Vagina (tissue), 2 donors: Measurements from ENCODE around the gene TMEM154. TPM values are rescaled to one million over a fixed set of nuclear protein-coding genes. Genes with fewer than 3 reads are reported as not detected.

Source experiments
- DNase-seq, 2 donors: peaks; one replicate each; pipeline ENCODE4 v3.0.0-alpha.2; 2017; ENCODE audit errors: extremely low spot score in 2 of 2
- H3K27ac ChIP-seq: fragments of 200-600 bp; sonication (generic); one replicate; pipeline ENCODE4 v1.5.1; 2019
- H3K27me3 ChIP-seq: fragments of 200-600 bp; sonication (generic); one replicate; pipeline ENCODE4 v1.5.1; 2019
- H3K36me3 ChIP-seq, 2 donors: fragments of 200-600 bp; sonication (generic); one replicate each; pipeline ENCODE4 v1.5.1; 2017 to 2019
- H3K4me1 ChIP-seq: fragments of 200-600 bp; sonication (generic); one replicate; pipeline ENCODE4 v1.5.1; 2019
- H3K4me3 ChIP-seq, 2 donors: fragments of 200-600 bp; sonication (generic); 1 replicate in 1 of 2; 2 replicates in 1 of 2; pipeline ENCODE4 v1.5.1; 2016 to 2019
- H3K9me3 ChIP-seq: fragments of 200-600 bp; sonication (generic); one replicate; pipeline ENCODE4 v1.5.1; 2019
- CTCF ChIP-seq, 3 experiments: fragments of 450-650 bp in 2 of 3; fragments of 200-600 bp in 1 of 3; sonication (generic) in 1 of 3; IDR thresholded peaks; one replicate each; pipeline ENCODE4 v1.5.1; 2017 to 2019; ENCODE audit warnings: antibody characterized with exemption in 3 of 3, mild to moderate bottlenecking in 2 of 3, moderate library complexity in 2 of 3
- POLR2A ChIP-seq, 2 donors: fragments of 450-650 bp; IDR thresholded peaks; one replicate each; pipeline ENCODE4 v1.6.1; 2017; ENCODE audit warnings: antibody characterized with exemption in 2 of 2, mild to moderate bottlenecking in 2 of 2, moderate library complexity in 2 of 2
- POLR2AphosphoS5 ChIP-seq, 2 donors: sonication (generic); formaldehyde crosslinking; IDR thresholded peaks; one replicate each; pipeline ENCODE4 v1.9.0; 2017; ENCODE audit warnings: antibody characterized with exemption in 2 of 2, mild to moderate bottlenecking in 2 of 2, low read depth in 1 of 2; ENCODE audit not compliant: insufficient read depth in 1 of 2
- intact Hi-C: fragments of 100-400 bp; cut with DNase I; formaldehyde crosslinking; loops from one replicate; pipeline ENCODE4 v1.15.1; 2023
- total RNA-seq: library from RNA; depleted of rRNA; stranded (reverse); fragments of >200 nt; gene quantifications from one replicate; pipeline ENCODE4 v1.2.3, GENCODE V29; 2016

Gene TMEM154
- total RNA-seq, 1 donor from 2014 or later = 33.1 TPM

DNA sequence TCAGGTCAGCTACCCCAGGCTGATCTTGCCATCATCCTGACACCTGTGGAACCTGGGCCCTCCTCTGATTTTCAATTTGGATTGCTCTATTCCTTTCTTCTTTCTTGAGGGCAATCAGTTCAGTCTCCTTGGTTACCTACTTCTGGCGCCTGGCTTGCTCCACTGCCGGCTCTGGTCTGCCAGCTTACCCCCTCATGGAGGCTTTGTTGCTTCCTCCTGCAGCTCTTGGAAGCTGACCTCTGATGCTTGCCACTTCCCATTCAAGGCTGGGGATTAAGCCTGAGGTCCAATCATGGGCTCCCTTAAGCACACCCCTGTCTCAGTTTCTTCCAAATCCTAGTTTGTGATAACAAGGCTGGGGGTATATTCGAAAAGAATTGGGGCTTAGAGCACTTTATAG, 5.4 kb downstream of the TMEM154 start:
- TF ChIP-seq POLR2AphosphoS5 (IDR thresholded peaks at IDR 0.05; ENCODE audit: insufficient read depth in 1 of 2, low read depth in 1 of 2) (no peak), CTCF (IDR thresholded peaks at IDR 0.05) (no peak), POLR2A (IDR thresholded peaks at IDR 0.05) (no peak)
- no peaks in the 10 kb centered on the region for H3K27me3 ChIP-seq
- no peaks in the 10 kb centered on the region for H3K9me3 ChIP-seq
- DNase-seq = no peak
- intact Hi-C loops = no loop called here
- H3K27ac ChIP-seq = no peak overlapping the region
- H3K4me1 ChIP-seq = peaks cover 7% of the 10 kb centered on the region
- no peak overlapping the region for H3K4me3 ChIP-seq
- no peaks in the 10 kb centered on the region for H3K36me3 ChIP-seq

DNA sequence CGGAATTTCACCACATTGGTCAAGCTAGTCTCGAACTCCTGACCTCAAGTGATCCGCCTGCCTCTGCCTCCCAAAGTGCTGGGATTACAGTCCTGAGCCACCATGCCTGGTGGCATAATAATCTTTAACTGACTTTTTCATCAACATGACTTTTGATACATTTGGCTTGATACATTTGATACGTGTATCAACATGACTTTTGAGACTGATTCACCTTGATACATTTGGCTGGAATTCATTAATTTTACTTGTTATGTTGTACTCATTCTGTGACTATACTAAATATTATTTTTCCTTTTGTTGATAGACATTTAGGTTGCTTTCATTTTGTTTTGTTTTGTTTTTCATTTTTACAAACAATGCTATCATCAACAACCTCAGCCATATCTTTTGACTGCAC, 6.3 kb downstream of the TMEM154 start:
- Histone ChIP-seq H3K27ac (no peak overlapping the region), H3K4me3 (no peak overlapping the region), H3K9me3 (no peaks in the 10 kb centered on the region), H3K4me1 (no peaks in the 10 kb centered on the region), H3K27me3 (no peaks in the 10 kb centered on the region), H3K36me3 (no peaks in the 10 kb centered on the region)
- intact Hi-C loops = no loop called here
- DNase-seq = no peak
- TF ChIP-seq CTCF (IDR thresholded peaks at IDR 0.05) = no peak

- Histone ChIP-seq H3K27me3 (no peaks in the 10 kb centered on the region), H3K36me3 (no peaks in the 10 kb centered on the region), H3K4me1 (no peaks in the 10 kb centered on the region), H3K27ac (no peak overlapping the region), H3K4me3 (no peak overlapping the region), H3K9me3 (no peaks in the 10 kb centered on the region)
- intact Hi-C loops = no loop called here
- no peak for DNase-seq
- TF ChIP-seq POLR2A (IDR thresholded peaks at IDR 0.05) (no peak), CTCF (IDR thresholded peaks at IDR 0.05) (no peak), POLR2AphosphoS5 (IDR thresholded peaks at IDR 0.05; ENCODE audit: insufficient read depth in 1 of 2, low read depth in 1 of 2) (no peak)
These were observed 7.3 kb downstream of the TMEM154 start for GRCh38 chr4:152672206-152673092.

GRCh38 chr4:152668338-152668964, 11.3 kb downstream of the TMEM154 start:
- Histone ChIP-seq H3K36me3 (no peaks in the 10 kb centered on the region), H3K27ac (no peak overlapping the region), H3K9me3 (no peaks in the 10 kb centered on the region), H3K4me3 (no peak overlapping the region), H3K4me1 (no peaks in the 10 kb centered on the region), H3K27me3 (no peaks in the 10 kb centered on the region)
- DNase-seq = no peak
- intact Hi-C loops = no loop called here
- no peak for TF ChIP-seq CTCF (IDR thresholded peaks at IDR 0.05)
- no peak for TF ChIP-seq POLR2AphosphoS5 (IDR thresholded peaks at IDR 0.05; ENCODE audit: insufficient read depth in 1 of 2, low read depth in 1 of 2)
- TF ChIP-seq POLR2A (IDR thresholded peaks at IDR 0.05) = no peak

- H3K27me3 ChIP-seq = no peaks in the 10 kb centered on the region
- H3K36me3 ChIP-seq = no peaks in the 10 kb centered on the region
- TF ChIP-seq POLR2A (IDR thresholded peaks at IDR 0.05) = no peak
- TF ChIP-seq POLR2AphosphoS5 (IDR thresholded peaks at IDR 0.05; ENCODE audit: insufficient read depth in 1 of 2, low read depth in 1 of 2) = no peak
- TF ChIP-seq CTCF (IDR thresholded peaks at IDR 0.05) = no peak
- no peak for DNase-seq
- no peaks in the 10 kb centered on the region for H3K9me3 ChIP-seq
- intact Hi-C loops = no loop called here
- H3K4me1 ChIP-seq = no peaks in the 10 kb centered on the region
- no peak overlapping the region for H3K4me3 ChIP-seq
- no peak overlapping the region for H3K27ac ChIP-seq
These were observed 12.0 kb downstream of the TMEM154 start for GRCh38 chr4:152667781-152668180.
